Measurements from ENCODE around the gene ZAP70.
A peak's percentile ranks its signal among the peaks of the same experiment; 100 is the strongest.

Gene ZAP70

GRCh38 chr2:97718051-97718882 lies 4.9 kb downstream of the ZAP70 start:
- DNase-seq: peak; percentile 79

GRCh38 chr2:97718942-97719341 lies 5.6 kb downstream of the ZAP70 start:
- DNase-seq: no peak

GRCh38 chr2:97719362-97720155 lies 6.2 kb downstream of the ZAP70 start:
- DNase-seq: no peak

GRCh38 chr2:97720746-97721145 lies 7.4 kb downstream of the ZAP70 start:
- no peak for DNase-seq

GRCh38 chr2:97722227-97722626 lies 8.9 kb downstream of the ZAP70 start:
- DNase-seq: no peak

- DNase-seq: no peak
Observed at GRCh38 chr2:97723156-97724072, 10.0 kb downstream of the ZAP70 start.

GRCh38 chr2:97724073-97724410 lies 10.7 kb downstream of the ZAP70 start:
- no peak for DNase-seq

GRCh38 chr2:97724501-97724900 lies 11.1 kb downstream of the ZAP70 start:
- no peak for DNase-seq

- DNase-seq: no peak
Observed at GRCh38 chr2:97724946-97725688, 11.7 kb downstream of the ZAP70 start.

GRCh38 chr2:97726261-97727064 lies 13.1 kb downstream of the ZAP70 start:
- DNase-seq: no peak

GRCh38 chr2:97727296-97727695 lies 13.9 kb downstream of the ZAP70 start:
- no peak for DNase-seq

- DNase-seq: no peak
Observed at GRCh38 chr2:97728091-97728731, 14.8 kb downstream of the ZAP70 start.

GRCh38 chr2:97730245-97730644 lies 16.9 kb downstream of the ZAP70 start:
- no peak for DNase-seq

- no peak for DNase-seq
Observed at GRCh38 chr2:97731274-97732020, 18.1 kb downstream of the ZAP70 start.

GRCh38 chr2:97732436-97733340 lies 19.3 kb downstream of the ZAP70 start:
- DNase-seq: no peak

- no peak for DNase-seq
Observed at GRCh38 chr2:97733341-97734035, 20.1 kb downstream of the ZAP70 start.

- DNase-seq: no peak
Observed at GRCh38 chr2:97734061-97735051, 21.0 kb downstream of the ZAP70 start.

Data from activated CD4-positive, alpha-beta T cell treated with anti-CD3 and anti-CD28 coated beads for 48 hours (primary cell).